Gastroesophageal sphincter (tissue), 4 donors: ENCODE data around the gene MAP3K9. TPM values are rescaled to one million over a fixed set of nuclear protein-coding genes. Genes with fewer than 3 reads are reported as not detected.

Experiments
- ATAC-seq: fragments of 150-250 bp; one replicate; pipeline ENCODE4 v1.9.1; 2016; ENCODE audit warnings: mild to moderate bottlenecking, moderate library complexity
- H3K27ac ChIP-seq, 4 donors: fragments of 200-600 bp; sonication (generic) in 3 of 4; 1 replicate in 3 of 4; 2 replicates in 1 of 4; pipeline ENCODE4 v1.5.1; 2016 to 2019
- H3K27me3 ChIP-seq: fragments of 200-600 bp; sonication (generic); one replicate; pipeline ENCODE4 v1.5.1; 2019
- H3K36me3 ChIP-seq, 2 donors: fragments of 200-600 bp; sonication (generic); one replicate each; pipeline ENCODE4 v1.5.1; 2019; ENCODE audit warnings: control low read depth in 1 of 2
- H3K4me1 ChIP-seq, 3 donors: fragments of 200-600 bp; sonication (generic); 1 replicate in 2 of 3; 2 replicates in 1 of 3; pipeline ENCODE4 v1.5.1; 2016 to 2019; ENCODE audit warnings: control low read depth in 2 of 3
- H3K4me3 ChIP-seq, 2 donors: fragments of 200-600 bp; sonication (generic); one replicate each; pipeline ENCODE4 v1.5.1; 2019; ENCODE audit warnings: mild to moderate bottlenecking in 1 of 2, moderate library complexity in 1 of 2
- H3K9me3 ChIP-seq, 3 donors: fragments of 200-600 bp; sonication (generic); one replicate each; pipeline ENCODE4 v1.5.1; 2017 to 2019; ENCODE audit warnings: control low read depth in 2 of 3
- EP300 ChIP-seq: sonication (generic); formaldehyde crosslinking; IDR thresholded peaks from one replicate; pipeline ENCODE4 v1.6.1; 2017; ENCODE audit warnings: antibody characterized with exemption, mild to moderate bottlenecking
- POLR2A ChIP-seq, 2 donors: fragments of 450-650 bp; IDR thresholded peaks; one replicate each; pipeline ENCODE4 v1.6.1; 2017; ENCODE audit warnings: antibody characterized with exemption in 2 of 2, mild to moderate bottlenecking in 2 of 2, moderate library complexity in 1 of 2
- POLR2AphosphoS5 ChIP-seq: sonication (generic); formaldehyde crosslinking; IDR thresholded peaks from one replicate; pipeline ENCODE4 v1.6.1; 2017; ENCODE audit warnings: antibody characterized with exemption
- WGBS, 2 donors: methylation state at CpG; one replicate each; pipeline ENCODE4 v1.1.5; 2018; ENCODE audit warnings: low coverage in 1 of 2; 5-methylcytosine and 5-hydroxymethylcytosine counted together
- total RNA-seq, 4 donors: library from RNA; depleted of rRNA; stranded (reverse); fragments of >200 nt; gene quantifications; one replicate each; pipeline ENCODE4 v1.1.0, GENCODE V29; 2016
- TF ChIP-seq, protein P1 (sequence below), 4 experiments: fragments of 200-600 bp in 2 of 4; fragments of 450-650 bp in 2 of 4; sonication (generic) in 1 of 4; IDR thresholded peaks; one replicate each; pipeline ENCODE4 v1.5.1; 2017 to 2019; ENCODE audit warnings: antibody characterized with exemption in 4 of 4, mild to moderate bottlenecking in 2 of 4, moderate library complexity in 2 of 4

MAP3K9 gene
- 1 to 10 TPM in 2 of 4 donors, under 1 TPM in 2; 0.62 to 2.4 (median 0.97) TPM for total RNA-seq

DNA sequence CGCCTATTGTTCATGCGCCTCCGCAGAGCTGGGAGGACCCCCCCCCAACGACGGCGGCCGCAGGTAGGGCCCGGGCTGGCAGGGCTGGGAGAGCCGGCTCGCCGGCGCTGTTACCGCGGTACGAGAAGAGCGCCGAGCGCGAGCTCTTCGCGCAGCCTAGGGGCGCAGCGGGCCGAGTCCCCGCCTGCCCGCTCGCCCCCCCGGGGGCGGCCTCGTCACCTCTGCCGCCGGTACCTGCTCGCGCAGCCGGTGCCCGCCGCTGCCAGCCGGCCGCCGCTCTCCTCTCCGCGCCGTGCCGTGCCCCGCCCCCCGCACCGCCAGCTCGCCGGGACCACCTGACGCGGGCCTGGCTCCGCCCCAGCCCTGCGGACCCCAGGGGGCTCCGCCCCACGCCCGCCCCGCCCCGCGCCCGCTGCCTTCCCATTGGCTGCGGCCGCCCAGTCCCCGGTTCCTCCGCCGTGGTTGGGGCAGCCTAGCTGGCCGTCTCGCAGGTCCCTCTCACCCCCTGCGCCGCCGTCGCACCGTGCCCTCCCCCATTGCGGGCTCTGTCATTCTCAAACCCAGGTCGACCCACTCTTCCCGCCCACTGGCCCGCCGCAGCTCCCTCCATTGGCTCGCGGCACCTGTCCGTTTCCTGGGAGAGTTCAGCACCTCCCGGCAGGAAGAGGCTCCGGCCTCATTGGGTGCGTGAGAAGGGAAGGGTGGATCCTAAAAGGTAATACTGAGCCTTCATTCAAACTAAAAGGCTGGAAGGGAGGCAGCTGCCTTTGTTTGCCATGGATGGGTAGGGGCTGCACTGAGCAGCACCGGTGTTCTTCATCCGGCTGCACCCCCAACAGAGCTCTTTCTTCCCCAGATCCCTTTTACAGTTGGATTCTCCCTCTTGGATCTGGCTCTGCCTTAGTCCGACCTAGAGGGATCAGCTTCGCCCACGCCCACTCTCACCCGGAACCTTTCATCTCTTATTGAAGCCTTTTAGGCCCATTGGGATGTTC lies at the start of gene MAP3K9:
Gene MAP3K9, minus strand, starts transcription at position 289 of the 995 bp plus-strand sequence. CDS start 342 bp downstream, outside the sequence.
- Histone ChIP-seq H3K36me3 (no peaks in the 10 kb centered on the region), H3K9me3 (no peaks in the 10 kb centered on the region), H3K27ac (peak within 1 kb of the TSS; percentile 5 to 87 (median 80)), H3K4me3 (peak within 1 kb of the TSS; percentile 78 to 84), H3K27me3 (peaks cover 46% of the 10 kb centered on the region), H3K4me1 (peaks cover 0 to 24% (median 7%) of the 10 kb centered on the region in 3 donors)
- ATAC-seq, result peak; percentile 92
- 0 to 10% methylated on average over 1 to 2 of the region's 89 CpGs for WGBS, 2 donors
- TF ChIP-seq, protein P1, sequence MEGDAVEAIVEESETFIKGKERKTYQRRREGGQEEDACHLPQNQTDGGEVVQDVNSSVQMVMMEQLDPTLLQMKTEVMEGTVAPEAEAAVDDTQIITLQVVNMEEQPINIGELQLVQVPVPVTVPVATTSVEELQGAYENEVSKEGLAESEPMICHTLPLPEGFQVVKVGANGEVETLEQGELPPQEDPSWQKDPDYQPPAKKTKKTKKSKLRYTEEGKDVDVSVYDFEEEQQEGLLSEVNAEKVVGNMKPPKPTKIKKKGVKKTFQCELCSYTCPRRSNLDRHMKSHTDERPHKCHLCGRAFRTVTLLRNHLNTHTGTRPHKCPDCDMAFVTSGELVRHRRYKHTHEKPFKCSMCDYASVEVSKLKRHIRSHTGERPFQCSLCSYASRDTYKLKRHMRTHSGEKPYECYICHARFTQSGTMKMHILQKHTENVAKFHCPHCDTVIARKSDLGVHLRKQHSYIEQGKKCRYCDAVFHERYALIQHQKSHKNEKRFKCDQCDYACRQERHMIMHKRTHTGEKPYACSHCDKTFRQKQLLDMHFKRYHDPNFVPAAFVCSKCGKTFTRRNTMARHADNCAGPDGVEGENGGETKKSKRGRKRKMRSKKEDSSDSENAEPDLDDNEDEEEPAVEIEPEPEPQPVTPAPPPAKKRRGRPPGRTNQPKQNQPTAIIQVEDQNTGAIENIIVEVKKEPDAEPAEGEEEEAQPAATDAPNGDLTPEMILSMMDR (IDR thresholded peaks at IDR 0.05), result peak in 1 of 4 experiments; percentile 15
- TF ChIP-seq EP300 (no peak), POLR2A (IDR thresholded peaks at IDR 0.05) (no peak)

DNA sequence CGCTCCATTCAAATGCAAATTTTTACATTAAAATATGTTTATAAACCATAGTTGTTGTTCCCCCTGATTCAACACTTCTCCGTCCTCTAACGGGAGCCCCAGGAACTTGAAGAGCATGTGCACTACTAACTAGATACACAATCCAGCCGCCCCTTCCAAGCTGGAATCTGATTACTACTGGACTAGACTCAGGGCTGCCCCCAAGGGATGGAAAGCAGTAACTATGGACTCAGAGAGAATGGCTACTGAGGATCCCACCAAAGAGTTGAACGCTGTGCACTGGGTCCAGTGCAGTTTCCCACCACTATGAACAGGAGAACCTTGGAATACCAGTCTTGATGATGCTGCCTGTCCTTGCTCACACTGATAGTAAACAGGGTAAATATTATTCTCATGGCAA lies 49.3 kb upstream of the MAP3K9 start:
- no peaks in the 10 kb centered on the region for H3K36me3 ChIP-seq
- TF ChIP-seq POLR2AphosphoS5 (no peak), EP300 (no peak), POLR2A (IDR thresholded peaks at IDR 0.05) (no peak)
- TF ChIP-seq, protein P1 (IDR thresholded peaks at IDR 0.05), result no peak
- H3K27ac ChIP-seq, result no peak overlapping the region
- ATAC-seq, result no peak
- H3K4me1 ChIP-seq, result no peaks in the 10 kb centered on the region
- no peaks in the 10 kb centered on the region for H3K27me3 ChIP-seq
- H3K9me3 ChIP-seq, result no peaks in the 10 kb centered on the region
- WGBS, 2 donors, result 72 to 89% methylated on average over 4 to 5 of the region's 5 CpGs
- H3K4me3 ChIP-seq, result no peak overlapping the region

DNA sequence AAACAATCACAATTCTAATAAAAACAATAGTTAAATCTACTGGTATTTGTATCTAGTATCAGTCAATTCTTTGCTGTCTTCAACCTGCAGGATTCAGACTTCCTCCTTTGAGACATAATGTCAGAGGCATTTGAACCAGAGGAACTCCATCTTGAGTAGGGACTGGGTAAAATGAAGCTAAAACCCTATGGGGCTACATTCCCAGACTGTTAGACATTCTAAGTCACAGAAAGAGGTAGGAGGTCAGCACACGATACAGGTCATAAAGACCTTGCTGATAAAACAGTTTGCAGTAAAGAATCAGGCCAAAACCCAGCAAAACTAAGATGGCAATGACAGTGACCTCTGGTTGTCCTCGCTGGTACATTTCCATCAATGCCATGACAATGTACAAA lies 48.2 kb upstream of the MAP3K9 start:
- TF ChIP-seq POLR2A (IDR thresholded peaks at IDR 0.05) (no peak), POLR2AphosphoS5 (no peak), EP300 (no peak)
- TF ChIP-seq, protein P1 (IDR thresholded peaks at IDR 0.05), result no peak
- no peak for ATAC-seq
- WGBS, 2 donors, result 80 to 91% methylated on average over 1 to 2 of the region's 2 CpGs
- Histone ChIP-seq H3K4me1 (no peaks in the 10 kb centered on the region), H3K27me3 (no peaks in the 10 kb centered on the region), H3K36me3 (no peaks in the 10 kb centered on the region), H3K4me3 (no peak overlapping the region), H3K27ac (no peak overlapping the region), H3K9me3 (no peaks in the 10 kb centered on the region)

DNA sequence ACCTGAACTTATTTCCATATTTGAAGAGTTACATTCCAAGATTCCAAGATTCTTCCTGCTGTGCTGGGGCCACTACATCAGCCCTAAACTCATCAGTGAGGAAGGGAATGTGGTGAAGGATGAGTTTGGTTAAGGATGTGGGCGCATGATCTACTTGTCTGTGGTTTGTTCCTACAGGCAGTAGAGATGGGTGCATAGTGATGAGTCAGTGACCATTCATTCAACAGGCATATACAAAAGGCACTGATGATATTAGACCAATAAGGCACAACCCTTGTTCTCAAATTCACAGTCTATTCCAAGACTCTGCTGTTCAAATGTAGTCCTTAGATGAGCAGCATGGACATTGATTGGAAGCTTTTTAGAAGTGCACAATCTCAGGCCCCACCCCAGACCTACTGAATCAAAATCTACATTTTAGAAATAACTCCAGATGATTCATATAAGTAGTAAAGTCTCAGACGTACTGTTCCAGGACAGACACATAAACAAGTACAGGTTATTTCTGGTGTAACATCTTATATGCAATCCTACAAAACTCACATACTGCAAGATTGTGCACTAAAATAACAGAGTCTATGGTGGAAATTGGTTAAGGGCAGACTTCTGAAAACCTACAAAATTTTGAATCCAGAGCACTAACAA lies 47.7 kb upstream of the MAP3K9 start:
- no peaks in the 10 kb centered on the region for H3K27me3 ChIP-seq
- ATAC-seq, result no peak
- H3K36me3 ChIP-seq, result no peaks in the 10 kb centered on the region
- no peak overlapping the region for H3K27ac ChIP-seq
- H3K4me3 ChIP-seq, result no peak overlapping the region
- WGBS, 2 donors, result 62 to 63% methylated on average over 1 to 2 of the region's 2 CpGs
- H3K9me3 ChIP-seq, result no peaks in the 10 kb centered on the region
- TF ChIP-seq POLR2A (IDR thresholded peaks at IDR 0.05) (no peak), POLR2AphosphoS5 (no peak)
- TF ChIP-seq, protein P1 (IDR thresholded peaks at IDR 0.05), result no peak
- no peaks in the 10 kb centered on the region for H3K4me1 ChIP-seq
